Kidney epithelial cell (primary cell): ENCODE measurements around the gene POU2F2. TPM values are rescaled to one million over a fixed set of nuclear protein-coding genes. Genes with fewer than 3 reads are reported as not detected.

ENCODE experiments used
- DNase-seq: peaks from one replicate; pipeline ENCODE4 v3.0.0-alpha.2; 2010; ENCODE audit warnings: low read depth
- H3K27me3 ChIP-seq: 2 replicates; pipeline ENCODE4 v1.6.0; 2011; ENCODE audit warnings: low read length; ENCODE audit not compliant: control insufficient read depth, insufficient read depth
- H3K36me3 ChIP-seq: 2 replicates; pipeline ENCODE4 v1.5.1; 2011; ENCODE audit warnings: low read length; ENCODE audit not compliant: control insufficient read depth, insufficient read depth
- H3K4me3 ChIP-seq: 2 replicates; pipeline ENCODE4 v1.5.1; 2011; ENCODE audit warnings: low read depth, mild to moderate bottlenecking, control low read depth, low read length
- CTCF ChIP-seq: IDR thresholded peaks from 2 replicates; pipeline ENCODE4 v1.5.1; 2011; ENCODE audit warnings: mild to moderate bottlenecking, moderate library complexity, low read length, control low read depth, inconsistent platforms; ENCODE audit not compliant: insufficient read depth, poor library complexity, severe bottlenecking
- total RNA-seq: library from RNA; depleted of rRNA; stranded (reverse); fragments of >200 nt; gene quantifications from 2 replicates; pipeline ENCODE4 v1.2.3, GENCODE V29; 2015

The POU2F2 gene
- total RNA-seq, 1 donor from 2014 or later: 2.3 TPM

- no peak overlapping the region for H3K4me3 ChIP-seq
- DNase-seq: no peak
- no peaks in the 10 kb centered on the region for H3K27me3 ChIP-seq
- TF ChIP-seq CTCF: no peak
- no peaks in the 10 kb centered on the region for H3K36me3 ChIP-seq
Measured at GRCh38 chr19:42037649-42038048, 94.6 kb downstream of the POU2F2 start.

Other genes starting within 250 kb of the POU2F2 start
- 72.2 and 81.5 TPM in 2 replicates for gene ARHGEF1, start 249.3 kb downstream of the POU2F2 start, total RNA-seq
- not detected in 2 replicates for gene ERFL, start 204.0 kb downstream of the POU2F2 start, total RNA-seq
- 126 and 130 TPM in 2 replicates for gene RABAC1, start 173.1 kb downstream of the POU2F2 start, total RNA-seq
- gene ATP1A3, start 138.2 kb downstream of the POU2F2 start, total RNA-seq: 1.4 TPM in 1 of 2 replicates, not detected in the other
- 14.2 and 20.2 TPM in 2 replicates for gene GRIK5, start 62.2 kb downstream of the POU2F2 start, total RNA-seq
- 17.3 and 27.0 TPM in 2 replicates for gene ZNF574, start 56.3 kb downstream of the POU2F2 start, total RNA-seq
- 42.9 and 47.3 TPM in 2 replicates for gene DEDD2, start 85.2 kb upstream of the POU2F2 start, total RNA-seq
- gene ZNF526, start 87.9 kb upstream of the POU2F2 start, total RNA-seq: 6.1 and 7.3 TPM in 2 replicates
- 27.3 and 36.1 TPM in 2 replicates for gene GSK3A, start 110.2 kb upstream of the POU2F2 start, total RNA-seq
- gene ERF, start 122.7 kb upstream of the POU2F2 start, total RNA-seq: 31.6 and 48.8 TPM in 2 replicates
- 39.4 and 41.7 TPM in 2 replicates for gene CIC, start 136.8 kb upstream of the POU2F2 start, total RNA-seq
- 0.55 and 0.92 TPM in 2 replicates for gene PRR19, start 169.7 kb upstream of the POU2F2 start, total RNA-seq
- gene PAFAH1B3, start 170.2 kb upstream of the POU2F2 start, total RNA-seq: 106 and 113 TPM in 2 replicates
- 0.54 and 4.9 TPM in 2 replicates for gene TMEM145, start 180.9 kb upstream of the POU2F2 start, total RNA-seq
- gene MEGF8, start 193.2 kb upstream of the POU2F2 start, total RNA-seq: 45.0 and 49.2 TPM in 2 replicates